NCI-H2171 treated with DMSO at 0.1 percent for 48 hours (cell line): Measurements from ENCODE around the gene CACNG7.
A peak's percentile ranks its signal among the peaks of the same experiment; 100 is the strongest.
"Not testable (repeated sequence)": the region's sequence is repeated elsewhere in the genome, so short reads cannot be mapped to it uniquely, and the experiment has no call there.

Experiments used
- DNase-seq: peaks from one replicate; lab custom pipeline; 2025; lab: John Stamatoyannopoulos, UW

CACNG7 gene

DNA sequence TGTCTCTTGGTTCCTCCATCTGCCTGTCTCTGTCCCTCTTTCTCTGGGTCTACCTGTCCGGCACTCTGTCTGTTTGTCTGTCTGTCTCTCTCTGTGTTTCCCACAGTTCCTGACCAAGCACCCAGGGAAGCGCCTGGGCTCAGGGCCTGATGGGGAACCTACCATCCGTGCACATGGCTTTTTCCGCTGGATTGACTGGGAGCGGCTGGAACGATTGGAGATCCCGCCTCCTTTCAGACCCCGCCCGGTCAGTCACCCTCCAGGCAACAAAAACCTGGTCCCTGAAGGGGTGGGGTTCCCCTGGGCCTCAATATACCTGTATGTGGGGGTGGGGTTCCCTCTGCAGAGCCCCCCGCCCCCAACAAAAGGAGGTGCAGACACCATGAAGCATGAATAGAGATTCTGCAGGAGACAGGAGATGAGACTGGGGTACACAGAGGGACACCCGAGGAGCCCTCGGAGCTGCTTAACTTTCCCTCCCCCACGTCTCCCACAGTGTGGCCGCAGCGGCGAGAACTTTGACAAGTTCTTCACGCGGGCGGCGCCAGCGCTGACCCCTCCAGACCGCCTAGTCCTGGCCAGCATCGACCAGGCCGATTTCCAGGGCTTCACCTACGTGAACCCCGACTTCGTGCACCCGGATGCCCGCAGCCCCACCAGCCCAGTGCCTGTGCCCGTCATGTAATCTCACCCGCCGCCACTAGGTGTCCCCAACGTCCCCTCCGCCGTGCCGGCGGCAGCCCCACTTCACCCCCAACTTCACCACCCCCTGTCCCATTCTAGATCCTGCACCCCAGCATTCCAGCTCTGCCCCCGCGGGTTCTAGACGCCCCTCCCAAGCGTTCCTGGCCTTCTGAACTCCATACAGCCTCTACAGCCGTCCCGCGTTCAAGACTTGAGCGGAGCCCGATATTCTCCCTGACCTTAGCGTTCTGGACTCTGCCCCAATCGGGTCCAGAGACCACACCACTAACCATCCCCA, 2.6 kb upstream of the CACNG7 start:
- DNase-seq: no peak

DNA sequence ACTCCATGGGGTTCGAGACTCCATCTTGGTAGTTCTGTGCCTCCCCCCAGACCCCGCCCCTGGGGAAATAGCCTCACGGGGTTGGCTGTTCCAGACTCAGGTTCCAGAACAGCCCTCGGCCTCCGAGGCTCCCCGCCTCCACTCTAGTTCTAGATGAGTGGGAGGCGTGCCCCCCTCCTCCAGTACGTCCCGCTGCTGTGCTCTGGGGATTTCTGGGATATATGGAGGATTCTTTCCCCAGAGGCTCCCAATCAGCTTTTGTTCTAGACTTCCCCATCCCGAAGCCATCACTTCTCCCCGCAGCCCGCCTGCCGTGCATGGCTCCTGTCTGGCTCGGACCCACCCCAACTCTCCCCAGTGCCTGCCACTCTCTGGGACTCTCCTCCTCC, 1.9 kb upstream of the CACNG7 start:
- no peak for DNase-seq

DNA sequence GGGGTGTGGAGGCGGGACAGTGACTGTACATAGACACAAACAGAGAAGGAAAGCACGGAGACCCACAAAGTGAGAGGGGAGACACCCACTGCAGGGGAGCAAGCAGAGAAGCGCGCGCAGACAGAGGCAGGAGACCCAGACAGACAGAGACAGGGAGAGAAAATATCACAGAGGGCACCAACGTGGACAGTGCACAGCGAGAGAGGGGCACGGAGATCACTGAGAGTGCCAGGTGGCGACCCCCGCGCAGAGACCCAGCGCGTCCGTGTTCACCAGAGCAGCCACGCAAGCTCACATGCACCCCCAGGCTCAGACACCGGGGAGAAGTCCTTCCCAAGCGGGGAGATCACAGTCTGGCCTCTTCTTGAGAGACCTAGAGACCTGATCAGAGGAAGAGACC, 1.4 kb upstream of the CACNG7 start:
- DNase-seq: no peak

DNA sequence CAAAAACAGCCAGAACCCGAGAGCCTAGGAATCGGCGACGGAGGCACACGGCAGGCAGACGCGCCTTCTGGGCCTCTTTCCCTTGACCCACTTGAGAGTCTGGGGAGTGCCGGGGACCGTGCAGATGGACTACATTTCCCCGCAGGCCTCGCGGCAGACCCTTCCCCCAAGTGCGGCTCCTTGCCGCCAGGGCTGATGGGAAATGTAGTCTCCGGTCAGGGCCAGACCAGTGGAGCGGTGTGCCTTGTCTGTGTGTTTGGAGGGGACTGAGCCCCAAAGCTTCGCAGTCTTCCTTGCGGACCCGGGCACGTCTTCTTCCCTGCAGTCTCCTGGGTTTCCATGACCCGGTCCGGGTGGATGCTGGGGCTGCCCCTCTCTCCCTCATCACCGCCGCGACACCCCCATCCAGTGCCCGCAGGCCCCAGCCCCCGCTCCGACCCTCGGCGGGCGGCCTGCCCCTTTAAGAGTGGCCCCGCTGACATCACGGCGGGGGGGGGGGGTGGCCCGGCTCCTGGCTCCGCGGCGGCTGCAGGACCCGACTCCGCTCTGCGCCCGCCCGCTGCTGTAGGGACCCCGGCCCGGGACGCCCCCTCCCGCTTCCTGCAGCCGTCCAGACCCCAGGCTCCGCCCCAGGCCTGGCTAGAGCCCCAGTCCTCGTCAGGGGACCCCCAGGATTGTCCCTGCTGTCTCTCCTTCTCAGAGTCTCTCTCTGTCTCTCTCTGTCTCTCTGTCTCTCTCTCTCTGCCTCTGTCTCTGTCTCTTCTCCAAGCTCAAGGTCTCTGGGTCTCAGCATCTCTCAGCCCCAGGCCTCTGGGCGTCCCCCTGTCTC, 758 bp upstream of the CACNG7 start:
- DNase-seq: peak; percentile 6

DNA sequence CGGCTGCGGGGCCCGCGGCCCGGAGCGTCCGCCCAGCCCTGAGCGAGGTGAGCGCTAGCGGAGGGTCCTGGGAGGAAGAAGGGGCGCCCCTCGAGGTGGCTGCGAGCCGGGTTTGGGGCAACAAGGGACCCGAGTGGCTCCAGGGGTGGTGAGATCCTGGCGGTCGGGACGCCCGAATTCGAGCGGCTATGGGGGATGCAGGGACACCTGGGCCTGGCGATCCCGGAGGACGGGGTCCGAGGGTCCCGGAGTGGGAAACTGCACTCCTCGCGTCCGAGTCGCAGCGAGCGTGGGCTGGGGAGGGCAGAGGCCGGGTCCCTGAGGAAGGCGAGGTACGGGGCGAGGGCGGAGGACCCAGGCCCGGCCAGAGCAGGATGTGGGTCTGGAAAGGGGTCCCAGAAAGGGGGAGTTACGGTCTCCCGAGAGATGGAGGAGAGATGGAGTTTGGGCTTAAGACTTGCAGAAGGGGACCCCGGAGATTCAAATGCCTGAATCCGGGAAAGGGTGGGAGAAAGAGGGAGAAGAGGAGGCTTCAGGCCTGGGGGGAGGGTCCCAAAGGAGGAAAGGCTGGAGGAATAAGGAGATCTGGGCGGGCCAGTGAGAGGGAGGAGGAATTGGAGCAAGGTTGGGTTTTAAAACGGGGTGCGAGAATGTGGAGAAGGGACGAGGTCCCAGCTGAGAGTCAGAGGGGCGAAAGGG, 542 bp downstream of the CACNG7 start:
- DNase-seq: no peak

DNA sequence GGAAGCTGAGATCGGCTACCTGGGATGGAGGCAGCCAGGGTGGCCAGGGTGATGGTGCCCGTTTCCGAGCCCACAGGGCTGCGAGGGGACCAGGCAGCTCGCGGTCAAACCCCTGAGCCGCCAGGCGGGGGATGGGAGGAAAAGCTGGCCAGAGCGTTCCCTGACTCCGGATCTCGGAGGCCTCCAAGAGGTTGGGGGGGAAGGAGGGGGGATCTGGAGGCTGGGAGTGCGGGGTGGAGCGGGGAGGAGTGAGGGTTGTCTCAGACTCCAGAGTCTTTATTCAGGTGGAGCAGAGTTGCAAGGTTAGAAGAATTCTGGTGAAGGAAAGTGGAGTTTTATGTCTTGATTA, 1.1 kb downstream of the CACNG7 start:
- no peak for DNase-seq

DNA sequence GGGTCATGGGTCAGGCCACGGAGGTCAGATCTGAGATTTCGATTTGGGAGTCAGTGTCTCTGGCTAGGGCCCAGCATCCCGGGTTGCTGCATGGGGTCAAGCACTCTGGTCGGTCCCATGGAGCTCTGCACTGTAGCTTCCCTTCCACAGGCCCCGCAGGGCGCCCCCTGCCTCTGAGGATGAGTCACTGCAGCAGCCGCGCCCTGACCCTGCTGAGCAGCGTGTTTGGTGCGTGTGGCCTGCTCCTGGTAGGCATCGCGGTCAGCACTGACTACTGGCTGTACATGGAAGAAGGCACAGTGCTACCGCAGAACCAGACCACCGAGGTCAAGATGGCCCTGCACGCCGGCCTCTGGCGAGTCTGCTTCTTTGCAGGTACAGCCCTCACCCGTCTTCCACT, 3.6 kb downstream of the CACNG7 start:
- DNase-seq: no peak

DNA sequence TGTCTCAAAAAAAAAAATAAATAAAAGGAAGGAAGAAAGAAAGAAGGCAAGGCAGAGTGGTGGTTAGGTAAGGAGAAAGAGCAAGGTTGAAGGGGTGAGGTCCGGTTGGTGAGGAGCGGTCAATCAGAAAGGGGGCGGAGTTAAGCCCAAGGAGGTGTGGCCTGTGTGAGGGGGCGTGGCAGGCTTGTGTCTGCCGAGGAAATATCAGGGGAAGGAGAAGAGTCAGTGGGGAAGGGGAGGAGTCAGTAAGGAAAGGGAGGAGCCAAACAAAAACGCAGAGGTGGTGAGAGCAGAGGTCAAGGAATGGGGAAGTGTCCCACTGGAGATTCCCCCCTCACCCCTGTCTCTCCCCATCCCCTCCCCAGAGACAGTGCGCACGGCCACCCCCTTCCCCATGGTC, 5.9 kb downstream of the CACNG7 start:
- DNase-seq: no peak

DNA sequence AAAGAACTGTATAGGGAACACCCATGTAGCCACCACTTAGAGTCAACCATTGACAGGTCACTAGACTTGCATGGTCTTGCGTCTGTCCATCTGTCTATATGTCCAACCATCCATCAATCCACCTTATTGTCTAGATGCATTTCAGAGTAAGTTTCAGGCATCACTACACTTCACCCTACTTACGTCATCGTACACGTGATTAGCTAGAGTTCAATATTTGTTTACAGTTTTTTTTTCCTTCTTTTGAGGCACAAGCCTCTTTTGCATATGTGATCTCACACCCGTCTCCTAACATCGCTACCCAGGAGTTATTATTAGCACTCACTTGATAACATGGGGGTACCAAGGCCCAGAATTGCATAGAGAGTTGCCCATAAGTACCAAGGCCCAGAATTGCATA, 6.9 kb downstream of the CACNG7 start:
- no peak for DNase-seq

DNA sequence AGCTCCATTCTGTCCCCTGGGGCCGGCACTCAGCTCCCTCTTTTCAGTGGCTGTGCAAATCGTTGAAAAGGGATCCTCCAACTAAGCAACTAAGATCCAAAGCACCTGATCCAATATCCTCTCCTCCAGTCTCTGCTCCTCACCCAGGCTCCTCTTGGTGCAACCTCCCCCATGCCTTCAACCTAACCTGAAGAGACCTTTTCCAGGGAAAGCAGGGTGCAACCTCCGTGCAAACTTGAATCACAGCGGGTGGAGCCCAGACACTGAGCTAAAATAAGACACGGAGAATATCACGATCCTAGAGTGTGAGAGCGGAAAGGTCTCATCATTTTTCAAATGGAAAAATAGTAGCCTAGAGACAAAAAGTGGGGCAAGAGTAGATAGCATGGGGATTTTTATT, 8.3 kb downstream of the CACNG7 start:
- no peak for DNase-seq

DNA sequence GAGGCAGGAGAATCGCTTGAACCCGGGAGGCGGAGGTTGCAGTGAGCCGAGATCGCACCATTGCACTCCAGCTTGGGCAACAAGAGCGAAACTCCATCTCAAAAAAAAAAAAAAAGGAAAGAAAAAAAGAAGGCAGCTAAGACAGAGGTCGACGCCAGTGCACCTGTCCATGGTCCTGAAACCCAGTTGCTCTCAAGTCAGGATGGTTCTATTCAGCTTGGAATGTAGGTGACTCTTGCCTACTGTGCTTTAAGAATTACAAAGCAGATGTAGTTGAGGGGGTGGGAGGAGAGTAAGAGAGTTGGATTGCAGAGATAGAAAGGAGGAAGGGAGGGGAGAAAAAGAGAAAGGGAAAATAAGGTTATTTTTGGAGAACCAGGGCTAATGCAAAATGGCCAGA, 18.7 kb downstream of the CACNG7 start:
- DNase-seq: no peak

DNA sequence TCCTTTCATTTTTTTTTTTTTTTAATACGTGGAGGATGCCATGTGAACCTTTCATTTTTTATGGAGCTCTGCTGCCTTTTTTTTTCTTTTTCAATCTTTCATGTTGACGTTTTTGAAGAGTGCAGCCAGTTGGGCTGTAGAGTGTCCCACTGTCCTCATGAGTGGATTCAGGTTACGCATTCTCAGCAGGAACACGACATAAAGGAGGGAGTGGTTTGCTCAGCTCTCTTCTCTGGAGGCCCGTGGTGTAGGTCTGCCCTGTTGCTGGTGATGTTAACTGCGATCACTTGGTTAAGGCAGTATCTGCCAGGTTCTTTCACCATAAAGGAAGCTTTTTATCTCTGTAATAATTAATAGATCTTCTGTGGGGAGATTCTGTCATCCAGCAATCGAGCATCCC, 27.0 kb downstream of the CACNG7 start:
- DNase-seq: no peak

DNA sequence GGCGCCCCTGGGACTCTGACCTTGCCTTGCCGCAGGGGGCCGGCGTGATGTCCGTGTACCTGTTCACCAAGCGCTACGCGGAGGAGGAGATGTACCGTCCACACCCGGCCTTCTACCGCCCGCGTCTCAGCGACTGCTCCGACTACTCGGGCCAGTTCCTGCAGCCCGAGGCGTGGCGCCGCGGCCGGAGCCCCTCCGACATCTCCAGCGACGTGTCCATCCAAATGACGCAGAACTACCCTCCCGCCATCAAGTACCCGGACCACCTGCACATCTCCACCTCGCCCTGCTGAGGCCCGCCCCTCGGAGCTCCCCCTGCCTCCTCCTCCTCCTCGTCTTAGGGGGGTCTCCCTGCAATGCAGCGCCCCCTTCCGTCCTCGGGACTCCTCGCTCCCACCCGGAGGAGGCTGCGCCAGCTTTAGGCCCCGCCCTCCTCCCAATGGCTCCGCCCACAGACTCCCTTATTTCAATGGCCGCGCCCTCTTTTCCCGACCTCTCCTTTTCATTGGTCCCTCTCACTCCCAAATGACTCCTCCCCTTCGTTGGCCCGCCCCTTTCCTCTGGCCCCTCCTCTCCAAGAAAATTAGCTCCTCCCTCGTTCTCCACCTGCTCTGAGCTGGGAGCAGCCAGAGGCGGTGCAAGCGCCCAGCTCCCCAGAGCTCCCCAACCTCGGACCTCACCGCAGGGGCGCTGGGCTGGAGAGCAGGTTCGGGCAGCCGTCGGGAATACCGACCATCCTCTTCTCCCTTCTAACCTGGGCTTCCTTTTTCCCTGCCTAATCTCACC, 33.1 kb downstream of the CACNG7 start:
- DNase-seq: no peak

DNA sequence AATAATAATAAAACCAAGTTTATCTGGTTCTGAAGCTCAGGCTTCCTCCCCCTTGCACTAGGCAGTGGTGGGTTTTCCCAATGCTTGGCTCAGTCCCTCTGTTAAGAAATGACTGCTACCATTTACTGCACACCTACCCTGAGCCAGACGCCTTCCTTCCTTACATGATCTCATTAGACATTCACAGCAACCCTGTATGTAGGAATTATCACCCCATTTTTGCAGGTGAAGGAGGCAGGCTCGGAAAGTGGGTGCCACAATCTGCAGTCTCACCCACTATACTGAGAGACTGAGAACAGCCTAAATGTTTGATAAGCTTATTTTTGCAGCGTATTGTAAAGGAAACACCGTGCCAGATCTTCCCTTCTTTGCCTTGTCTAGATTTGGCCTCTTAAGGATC, 35.3 kb downstream of the CACNG7 start:
- no peak for DNase-seq

DNA sequence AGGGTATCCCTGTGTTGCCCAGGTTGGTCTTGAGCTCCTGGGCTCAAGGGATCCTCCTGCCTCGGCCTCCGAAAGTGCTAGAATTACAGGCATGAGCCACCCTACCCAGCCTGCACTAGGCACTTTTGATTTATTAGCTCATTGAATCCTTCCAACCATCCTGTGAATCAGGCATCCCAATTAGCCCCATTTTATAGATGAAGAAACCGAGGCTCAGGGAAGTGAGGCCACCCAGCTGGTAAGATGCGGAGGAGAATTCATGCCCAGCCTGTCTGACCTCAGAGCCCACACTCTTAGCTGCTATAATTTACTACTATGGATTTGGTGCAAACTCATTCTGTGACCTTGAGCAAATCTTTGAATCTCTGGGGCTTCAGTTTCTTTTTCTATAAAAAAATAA, 35.9 kb downstream of the CACNG7 start:
- DNase-seq: no peak

DNA sequence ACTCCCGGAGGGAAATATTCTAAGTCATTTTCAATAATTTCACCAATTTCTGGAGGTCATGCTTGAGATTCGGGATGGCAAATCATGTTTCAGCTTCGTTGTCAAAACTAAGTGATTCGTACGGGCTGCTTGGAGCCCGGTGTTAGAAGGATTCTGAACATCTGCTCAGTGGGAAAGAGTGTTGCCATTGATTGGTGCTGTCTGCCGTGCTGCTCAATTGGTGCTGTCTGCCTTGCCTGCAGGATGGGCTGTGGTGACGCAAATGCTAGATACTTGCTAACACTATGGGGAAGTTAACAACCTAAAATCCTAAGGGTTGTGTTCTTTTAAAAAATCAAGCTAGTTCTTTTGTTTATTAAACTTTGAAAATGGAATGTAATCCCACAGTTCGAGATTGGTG, 36.4 kb downstream of the CACNG7 start:
- DNase-seq: no peak

DNA sequence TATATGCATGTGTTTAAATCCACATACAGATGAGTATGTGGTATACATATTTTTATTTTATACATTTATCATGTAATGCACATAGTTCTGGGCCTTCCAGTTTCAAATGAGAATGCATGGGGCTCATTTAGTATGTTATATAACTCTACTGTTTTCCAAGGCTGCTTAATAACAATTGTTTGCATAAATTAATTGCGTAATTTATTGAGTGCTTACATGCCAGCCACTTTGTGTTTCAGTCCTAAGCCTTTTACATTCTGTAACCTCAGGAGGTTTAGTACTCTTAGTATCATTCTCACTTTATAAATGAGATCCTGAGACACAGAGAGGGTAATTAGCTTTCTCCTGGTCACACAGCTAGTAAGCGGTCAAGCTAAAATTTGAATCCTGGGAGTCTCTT, 36.9 kb downstream of the CACNG7 start:
- DNase-seq: no peak

DNA sequence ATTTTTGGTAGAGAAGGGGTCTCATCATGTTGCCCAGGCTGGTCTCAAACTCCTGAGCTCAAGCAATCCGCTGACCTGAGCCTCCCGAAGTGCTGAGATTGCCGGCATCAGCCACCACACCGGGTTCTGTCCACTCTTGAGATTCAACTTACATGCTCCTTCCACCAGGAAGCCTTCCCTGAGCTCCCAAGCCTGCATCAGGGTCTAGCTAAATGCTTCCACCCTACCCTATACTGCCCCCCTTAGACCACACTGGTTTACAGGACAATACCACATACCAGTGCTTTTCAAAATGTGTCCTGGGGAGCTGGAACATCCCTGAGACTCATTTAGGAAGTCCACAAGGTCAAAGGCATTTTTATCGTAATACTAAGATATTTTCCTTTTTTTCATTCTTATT, 38.5 kb downstream of the CACNG7 start:
- DNase-seq: no peak

DNA sequence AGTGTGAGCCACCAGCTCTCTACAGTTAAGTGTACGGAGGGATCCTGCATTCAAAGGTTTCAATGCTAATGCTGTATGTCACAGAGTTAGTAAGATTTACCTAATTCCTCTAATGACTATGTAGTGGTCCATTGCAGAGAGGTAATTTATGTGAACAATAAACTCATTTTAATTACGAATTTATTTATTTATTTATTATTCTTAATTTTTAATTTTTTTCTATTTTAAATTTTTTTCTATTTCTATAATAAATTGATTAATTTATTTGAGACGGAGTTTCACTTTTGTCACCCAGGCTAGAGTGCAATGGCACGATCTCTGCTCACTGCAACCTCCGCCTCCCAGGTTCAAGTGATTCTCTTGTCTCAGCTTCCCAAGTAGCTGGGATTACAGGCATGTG, 39.5 kb downstream of the CACNG7 start:
- not testable (repeated sequence) for DNase-seq

DNA sequence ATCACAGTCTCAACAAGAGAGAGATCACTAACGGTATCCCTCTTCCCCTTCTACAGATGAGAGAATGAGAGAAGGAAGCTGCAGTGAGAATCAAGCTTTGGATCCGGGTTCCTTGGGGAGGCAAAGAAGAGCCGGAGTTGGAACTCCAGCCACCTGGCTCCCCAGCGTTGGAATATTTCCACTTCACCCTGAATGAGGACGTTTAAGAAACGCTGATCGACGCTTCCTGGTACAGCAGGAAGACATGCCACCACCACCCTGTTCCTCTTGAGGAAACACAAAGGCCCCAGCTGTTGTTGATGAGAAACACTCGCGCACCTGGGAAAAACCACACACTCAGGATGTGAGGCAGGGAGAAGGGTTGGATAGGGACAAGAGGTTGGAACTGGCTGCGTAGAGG, 42.4 kb downstream of the CACNG7 start:
- no peak for DNase-seq

DNA sequence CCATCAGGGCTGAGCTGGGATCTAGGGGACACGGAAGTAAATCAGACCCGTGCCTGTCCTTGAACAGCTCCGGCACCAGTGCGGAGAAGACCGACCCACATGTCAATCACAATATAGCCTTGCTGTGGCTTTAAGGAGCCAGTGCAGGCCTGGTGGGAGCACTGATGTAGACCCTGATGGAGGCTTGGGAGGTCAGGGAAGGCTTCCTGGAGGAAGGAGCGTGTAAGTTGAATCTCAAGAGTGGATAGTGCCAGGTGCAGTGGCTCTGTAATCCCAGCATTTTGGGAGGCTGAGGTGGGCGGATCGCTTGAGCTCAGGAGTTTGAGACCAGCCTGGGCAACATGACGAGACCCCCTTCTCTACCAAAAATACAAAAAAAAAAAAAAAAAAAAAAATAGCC, 42.9 kb downstream of the CACNG7 start:
- no peak for DNase-seq

DNA sequence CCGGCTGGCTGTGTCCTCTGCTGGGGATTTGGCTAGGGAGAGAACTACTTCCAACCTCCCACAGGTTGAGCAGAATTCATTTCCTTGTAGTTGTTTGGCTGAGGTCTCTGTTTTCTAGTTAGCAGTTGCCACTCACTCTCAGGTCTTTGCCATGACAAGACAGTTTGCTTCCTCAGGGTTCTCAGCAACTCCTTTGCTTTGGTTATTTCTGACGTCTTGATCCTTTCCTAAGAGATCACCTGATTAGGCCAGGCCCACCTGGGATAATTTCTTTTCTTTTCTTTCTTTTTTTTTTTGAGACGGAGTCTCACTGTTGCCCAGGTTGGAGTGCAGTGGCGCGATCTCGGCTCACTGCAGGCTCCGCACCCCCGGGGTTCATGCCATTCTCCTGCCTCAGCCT, 44.3 kb downstream of the CACNG7 start:
- DNase-seq: no peak
